IMR-90 (cell line): ENCODE measurements around the gene MAP7. TPM values are rescaled to one million over a fixed set of nuclear protein-coding genes. Genes with fewer than 3 reads are reported as not detected.

Source experiments
- ATAC-seq: fragments of 200-7000 bp; cut with Tn5 transposase; 2 replicates; pipeline ENCODE4 v1.9.1; 2020; ENCODE audit warnings: low read depth, mild to moderate bottlenecking, moderate library complexity
- BruUV-seq: library from RNA; stranded (reverse); fragments of 400-500 nt; replicated peaks from 2 replicates; lab custom pipeline; 2021; lab: Mats Ljungman, UMichigan
- CTCF ChIA-PET: fragments of 300-600 bp; formaldehyde crosslinking; extraction: SDS; loops from one replicate; lab custom pipeline; 2021; ENCODE audit warnings: antibody characterized with exemption; lab: Yijun Ruan, JAX
- POLR2A ChIA-PET: fragments of 300-600 bp; sonication (Branson Sonifier 250); formaldehyde crosslinking; loops from one replicate; lab custom pipeline; 2022; ENCODE audit warnings: antibody characterized with exemption; ENCODE audit not compliant: unreplicated experiment; lab: Charles Lee
- DNase-seq: peaks from one replicate; pipeline ENCODE4 v3.0.0; 2013
- H2AFZ ChIP-seq: replicated peaks from 2 replicates; pipeline ENCODE3; 2013; ENCODE audit warnings: low read length, mild to moderate bottlenecking; ENCODE audit not compliant: poor library complexity
- H2AK5ac ChIP-seq: 2 replicates; pipeline ENCODE4 v1.6.1; 2013; ENCODE audit warnings: low read depth, low read length, inconsistent platforms
- H2AK9ac ChIP-seq: replicated peaks from 2 replicates; pipeline ENCODE3; 2013; ENCODE audit warnings: mild to moderate bottlenecking, low read depth, low read length, moderate library complexity; ENCODE audit not compliant: poor library complexity
- H2BK120ac ChIP-seq: 2 replicates; pipeline ENCODE4 v1.6.1; 2013; ENCODE audit warnings: low read depth, low read length, inconsistent platforms
- H2BK15ac ChIP-seq: 3 replicates; pipeline ENCODE4 v1.6.1; 2013; ENCODE audit warnings: low read depth, low read length, inconsistent platforms
- H2BK20ac ChIP-seq: 2 replicates; pipeline ENCODE4 v1.6.1; 2013; ENCODE audit warnings: low read depth, mild to moderate bottlenecking, inconsistent platforms, low read length, moderate library complexity
- H2BK5ac ChIP-seq: 2 replicates; pipeline ENCODE4 v1.6.1; 2013; ENCODE audit warnings: mild to moderate bottlenecking, low read depth, low read length, inconsistent platforms; ENCODE audit not compliant: poor library complexity, severe bottlenecking
- H3K14ac ChIP-seq: replicated peaks from 2 replicates; pipeline ENCODE4 v1.6.1; 2013; ENCODE audit warnings: low read depth, low read length, inconsistent platforms
- H3K18ac ChIP-seq: 2 replicates; pipeline ENCODE4 v1.6.1; 2013; ENCODE audit warnings: low read depth, low read length, control low read depth
- H3K23ac ChIP-seq: 2 replicates; pipeline ENCODE4 v1.6.1; 2013; ENCODE audit warnings: low read depth, low read length, inconsistent platforms
- H3K27ac ChIP-seq: 2 replicates; pipeline ENCODE4 v1.5.1; 2013; ENCODE audit warnings: mild to moderate bottlenecking, control low read depth, low read length; ENCODE audit not compliant: insufficient read depth
- H3K27me3 ChIP-seq: 2 replicates; pipeline ENCODE4 v1.6.1; 2013; ENCODE audit warnings: low read length; ENCODE audit not compliant: control insufficient read depth, insufficient read depth
- H3K36me3 ChIP-seq: 2 replicates; pipeline ENCODE4 v1.6.1; 2013; ENCODE audit warnings: low read length, mixed read lengths; ENCODE audit not compliant: control insufficient read depth, insufficient read depth
- H3K4ac ChIP-seq: 2 replicates; pipeline ENCODE4 v1.6.1; 2013; ENCODE audit warnings: low read depth, low read length, inconsistent platforms
- H3K4me1 ChIP-seq: 2 replicates; pipeline ENCODE4 v1.6.1; 2013; ENCODE audit warnings: low read length, mixed read lengths; ENCODE audit not compliant: control insufficient read depth, insufficient read depth
- H3K4me2 ChIP-seq: 2 replicates; pipeline ENCODE4 v1.6.1; 2013; ENCODE audit warnings: low read depth, mild to moderate bottlenecking, control low read depth, low read length, moderate library complexity
- H3K4me3 ChIP-seq: 2 replicates; pipeline ENCODE4 v1.5.1; 2013; ENCODE audit warnings: low read depth, mild to moderate bottlenecking, control low read depth, low read length, moderate library complexity; ENCODE audit not compliant: insufficient read depth
- H3K56ac ChIP-seq: 2 replicates; pipeline ENCODE4 v1.6.1; 2013; ENCODE audit warnings: low read length, inconsistent platforms; ENCODE audit not compliant: insufficient read depth; ENCODE audit errors: extremely low read depth
- H3K79me1 ChIP-seq, 2 experiments: 2 replicates each; pipeline ENCODE4 v1.6.1; 2013; ENCODE audit warnings: low read length in 2 of 2, inconsistent platforms in 1 of 2, low read depth in 1 of 2
- H3K9ac ChIP-seq: 2 replicates; pipeline ENCODE4 v1.6.1; 2013; ENCODE audit warnings: low read depth, low read length, control low read depth
- H3K9me1 ChIP-seq: 2 replicates; pipeline ENCODE4 v1.6.1; 2013; ENCODE audit warnings: low read length, inconsistent platforms; ENCODE audit not compliant: insufficient read depth
- H3K9me3 ChIP-seq: 2 replicates; pipeline ENCODE4 v1.6.1; 2013; ENCODE audit warnings: low read length; ENCODE audit not compliant: control insufficient read depth, insufficient read depth
- H4K20me1 ChIP-seq: 2 replicates; pipeline ENCODE4 v1.6.1; 2013; ENCODE audit warnings: low read length, inconsistent platforms; ENCODE audit not compliant: insufficient read depth
- H4K5ac ChIP-seq: 2 replicates; pipeline ENCODE4 v1.6.1; 2013; ENCODE audit warnings: mild to moderate bottlenecking, low read depth, low read length, control low read depth
- H4K8ac ChIP-seq, 2 experiments: 2 replicates each; pipeline ENCODE4 v1.6.1; 2013; ENCODE audit warnings: low read depth in 2 of 2, low read length in 2 of 2, control low read depth in 1 of 2, inconsistent platforms in 1 of 2
- H4K91ac ChIP-seq: 2 replicates; pipeline ENCODE4 v1.6.1; 2013; ENCODE audit warnings: low read depth, low read length, inconsistent platforms; ENCODE audit not compliant: insufficient read depth
- MAFK ChIP-seq: IDR thresholded peaks from 2 replicates; pipeline ENCODE4 v1.6.1; 2012; ENCODE audit warnings: low read depth, low read length, improper control_type of control experiment
- MXI1 ChIP-seq: IDR thresholded peaks from 2 replicates; pipeline ENCODE4 v1.6.1; 2012; ENCODE audit warnings: low read depth, mild to moderate bottlenecking, low read length, moderate library complexity, borderline replicate concordance
- NFE2L2 ChIP-seq: fragments of 150-350 bp; IDR thresholded peaks from 2 replicates; pipeline ENCODE4 v1.6.1; 2016; ENCODE audit warnings: low read depth, mild to moderate bottlenecking, low read length
- POLR2A ChIP-seq: IDR thresholded peaks from 2 replicates; pipeline ENCODE4 v1.6.1; 2012; ENCODE audit warnings: mild to moderate bottlenecking, low read depth, low read length
- WGBS, 2 experiments: methylation state at CpG; one replicate each; pipeline versions ENCODE4 v1.1.5 to v1.1.7; 2013; ENCODE audit warnings: missing lambda C conversion rate in 2 of 2; ENCODE audit not compliant: insufficient read length in 1 of 2; ENCODE audit errors: extremely low coverage in 2 of 2; 5-methylcytosine and 5-hydroxymethylcytosine counted together
- dilution Hi-C: fragments of 300-500 bp; cut with HindIII; formaldehyde crosslinking; loops from one replicate; pipeline ENCODE4 v1.14.3; 2018; ENCODE audit warnings: low sequenced_read_pairs; ENCODE audit not compliant: unreplicated experiment
- in situ Hi-C: fragments of 300-500 bp; cut with MboI; formaldehyde crosslinking; loops from 3 replicates; pipeline ENCODE4 v1.14.3; 2019; ENCODE audit warnings: low sequenced_read_pairs, inconsistent platforms, mixed read lengths
- intact Hi-C: fragments of 100-400 bp; cut with micrococcal nuclease; formaldehyde crosslinking; loops from 2 replicates; pipeline ENCODE4 v1.10.0; 2022
- polyA plus RNA-seq, 3 experiments: library from polyadenylated mRNA; depleted of rRNA; stranded (reverse); fragments of >200 nt; gene quantifications; 2 replicates each; pipeline ENCODE4 v1.2.3, GENCODE V29; 2012; ENCODE audit warnings: low replicate concordance in 1 of 3
- total RNA-seq: library from RNA; depleted of rRNA; stranded (reverse); fragments of >200 nt; gene quantifications from 2 replicates; pipeline ENCODE4 v1.2.3, GENCODE V29; 2012
- TF ChIP-seq, protein P1 (sequence below): fragments of 150-350 bp; IDR thresholded peaks from 2 replicates; pipeline ENCODE4 v1.6.1; 2017; ENCODE audit warnings: mild to moderate bottlenecking, antibody characterized with exemption, low read length, low read depth

Gene MAP7
- total and polyA plus RNA-seq, 2 of the 4 experiments (the other 2 are of a cell fraction) = 0.19 to 0.36 TPM

DNA sequence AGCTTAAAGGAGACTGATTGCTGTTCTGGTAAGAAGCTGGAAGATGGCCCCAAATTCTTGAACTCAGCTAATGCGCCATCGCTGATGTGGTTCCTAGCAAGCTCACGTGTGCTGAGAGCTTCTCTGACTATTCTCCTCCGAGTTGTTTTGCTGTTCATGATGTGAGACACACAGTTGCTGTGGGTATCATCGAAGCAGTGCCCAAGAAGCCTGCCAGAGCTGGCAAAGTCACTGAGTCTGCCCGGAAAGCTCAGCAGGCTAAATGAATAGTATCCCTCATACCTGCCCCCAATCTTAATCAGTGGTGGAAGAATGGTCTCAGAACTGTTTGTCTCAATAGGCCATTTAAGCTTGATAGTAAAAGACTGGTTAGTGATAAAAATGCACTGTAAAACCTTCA lies 232.3 kb downstream of the MAP7 start:
- DNase-seq = no peak
- TF ChIP-seq MXI1 (no peak), MAFK (no peak), NFE2L2 (no peak), POLR2A (no peak)
- TF ChIP-seq, protein P1, sequence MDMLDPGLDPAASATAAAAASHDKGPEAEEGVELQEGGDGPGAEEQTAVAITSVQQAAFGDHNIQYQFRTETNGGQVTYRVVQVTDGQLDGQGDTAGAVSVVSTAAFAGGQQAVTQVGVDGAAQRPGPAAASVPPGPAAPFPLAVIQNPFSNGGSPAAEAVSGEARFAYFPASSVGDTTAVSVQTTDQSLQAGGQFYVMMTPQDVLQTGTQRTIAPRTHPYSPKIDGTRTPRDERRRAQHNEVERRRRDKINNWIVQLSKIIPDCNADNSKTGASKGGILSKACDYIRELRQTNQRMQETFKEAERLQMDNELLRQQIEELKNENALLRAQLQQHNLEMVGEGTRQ = no peak
- Histone ChIP-seq H2AFZ (peak overlapping the region; percentile 63), H4K91ac (no peak overlapping the region), H2BK20ac (no peak overlapping the region), H3K36me3 (no peaks in the 10 kb centered on the region), H2AK5ac (no peak overlapping the region), H3K9ac (no peak overlapping the region), H3K27me3 (peaks cover 7% of the 10 kb centered on the region), H2AK9ac (no peak overlapping the region), H3K56ac (no peak overlapping the region), H2BK120ac (no peak overlapping the region), H3K18ac (no peak overlapping the region), H2BK15ac (no peak overlapping the region), H3K4me1 (no peaks in the 10 kb centered on the region), H4K5ac (no peak overlapping the region), H4K8ac (no peak overlapping the region), H3K4me3 (no peak overlapping the region), H3K79me1 (no peaks in the 10 kb centered on the region), H3K4ac (no peak overlapping the region), H3K9me3 (no peaks in the 10 kb centered on the region), H2BK5ac (no peak overlapping the region), H3K14ac (no peak overlapping the region), H3K23ac (no peak overlapping the region), H4K20me1 (no peaks in the 10 kb centered on the region), H3K4me2 (no peak overlapping the region), H3K27ac (no peak overlapping the region), H3K9me1 (no peaks in the 10 kb centered on the region)
- intact Hi-C loops (loop anchor here (1.0 to 2.0 kb wide), 3 partner anchors 782 to 867 kb away; no protein-coding TSS in a partner anchor), dilution Hi-C loops (no loop called here), in situ Hi-C loops (no loop called here)
- WGBS, 2 experiments = 0% methylated on average over 1 of the region's 6 CpGs; no CpG with 5 or more reads in 1 of the 2 experiments
- ChIA-PET CTCF (interaction anchor here (0.8 to 1.0 kb wide), 3 partner anchors 9 to 229 kb away, joined by 3 read pairs; no protein-coding TSS in a partner anchor), POLR2A (no interaction called here)
- no TSS peak for BruUV-seq
- no peak for ATAC-seq
